GM12878 (cell line): ENCODE data around the gene ASB7. TPM values are rescaled to one million over a fixed set of nuclear protein-coding genes. Genes with fewer than 3 reads are reported as not detected.

Experiments
- ATAC-seq: fragments of 200-7000 bp; cut with Tn5 transposase; 3 replicates; pipeline ENCODE4 v1.9.1; 2020; ENCODE audit warnings: mild to moderate bottlenecking, moderate library complexity
- BruUV-seq: library from RNA; stranded (reverse); fragments of 400-500 nt; replicated peaks from 2 replicates; lab custom pipeline; 2021; lab: Mats Ljungman, UMichigan
- CTCF ChIA-PET: fragments of 300-600 bp; sonication (Branson Sonifier 250); formaldehyde crosslinking; extraction: SDS; loops from one replicate; lab custom pipeline; 2021; ENCODE audit warnings: inconsistent platforms; lab: Yijun Ruan, JAX
- POLR2A ChIA-PET: fragments of 350-600 bp; formaldehyde crosslinking; extraction: SDS; loops from one replicate; lab custom pipeline; 2021; ENCODE audit warnings: inconsistent platforms; lab: Charles Lee
- RAD21 ChIA-PET: fragments of 300-600 bp; sonication (Branson Sonifier 250); formaldehyde crosslinking; loops from one replicate; lab custom pipeline; 2023; ENCODE audit warnings: antibody characterized with exemption; ENCODE audit not compliant: unreplicated experiment; lab: Charles Lee
- SMC1A ChIA-PET: fragments of 300-600 bp; sonication (Branson Sonifier 250); formaldehyde crosslinking; loops from one replicate; lab custom pipeline; 2023; ENCODE audit not compliant: unreplicated experiment, uncharacterized antibody; lab: Charles Lee
- DNase-seq: peaks from one replicate; pipeline ENCODE4 v3.0.0-alpha.2; 2011; ENCODE audit warnings: low read depth, low spot score
- FAIRE-seq: peaks from 3 replicates; lab custom pipeline; 2011; peaks lifted over from hg19 to GRCh38; lab: Jason Lieb, UNC
- H2AFZ ChIP-seq: 2 replicates; pipeline ENCODE4 v1.6.0; 2011; ENCODE audit warnings: low read depth, low read length, control low read depth; ENCODE audit not compliant: control insufficient read depth
- H3K27ac ChIP-seq: 2 replicates; pipeline ENCODE4 v1.5.1; 2011; ENCODE audit warnings: control low read depth; ENCODE audit not compliant: control insufficient read depth, insufficient read depth
- H3K27me3 ChIP-seq, 2 experiments: replicated peaks in 1 of 2; 2 replicates each; pipeline versions ENCODE4 v1.6.0 to v1.6.1; 2011; ENCODE audit warnings: low read length in 1 of 2; ENCODE audit not compliant: control insufficient read depth in 2 of 2, insufficient read depth in 2 of 2
- H3K36me3 ChIP-seq, 2 experiments: 2 replicates each; pipeline ENCODE4 v1.5.1; 2011; ENCODE audit warnings: low read length in 1 of 2; ENCODE audit not compliant: control insufficient read depth in 2 of 2, insufficient read depth in 2 of 2
- H3K4me1 ChIP-seq: 2 replicates; pipeline ENCODE4 v1.6.1; 2011; ENCODE audit warnings: mild to moderate bottlenecking, low read length, moderate library complexity, mixed read lengths; ENCODE audit not compliant: control insufficient read depth, insufficient read depth
- H3K4me2 ChIP-seq: 2 replicates; pipeline ENCODE4 v1.6.0; 2011; ENCODE audit warnings: control low read depth; ENCODE audit not compliant: control insufficient read depth, insufficient read depth
- H3K4me3 ChIP-seq: fragments of 200-600 bp; sonication (generic); 2 replicates; pipeline ENCODE4 v1.5.1; 2016
- H3K79me2 ChIP-seq: 2 replicates; pipeline ENCODE4 v1.6.0; 2011; ENCODE audit warnings: low read length; ENCODE audit not compliant: control insufficient read depth, insufficient read depth
- H3K9ac ChIP-seq: 2 replicates; pipeline ENCODE4 v1.8.0; 2011; ENCODE audit warnings: low read length, control low read depth, mixed read lengths; ENCODE audit not compliant: control insufficient read depth, insufficient read depth
- H3K9me3 ChIP-seq: replicated peaks from 3 replicates; pipeline ENCODE4 v1.5.1; 2011; ENCODE audit warnings: mild to moderate bottlenecking, low read length; ENCODE audit not compliant: control insufficient read depth, insufficient read depth
- H4K20me1 ChIP-seq: 2 replicates; pipeline ENCODE4 v1.6.0; 2011; ENCODE audit not compliant: control insufficient read depth, insufficient read depth
- GABPA ChIP-seq: IDR thresholded peaks from 2 replicates; pipeline ENCODE4 v1.6.1; 2014; ENCODE audit warnings: antibody characterized with exemption, low read depth, mild to moderate bottlenecking, inconsistent platforms
- MTA2 ChIP-seq: fragments of 450-650 bp; IDR thresholded peaks from 2 replicates; pipeline ENCODE4 v1.6.1; 2016; ENCODE audit warnings: low read depth, mild to moderate bottlenecking, moderate library complexity
- MXI1 ChIP-seq: fragments of 150-350 bp; IDR thresholded peaks from 2 replicates; pipeline ENCODE4 v1.6.1; 2011; ENCODE audit warnings: low read depth, mild to moderate bottlenecking, inconsistent platforms, low read length, improper control_type of control experiment
- POLR2AphosphoS5 ChIP-seq: IDR thresholded peaks from 2 replicates; pipeline ENCODE4 v1.6.1; 2011; ENCODE audit warnings: mild to moderate bottlenecking, low read length, inconsistent platforms
- ZNF592 ChIP-seq: fragments of 450-650 bp; IDR thresholded peaks from 2 replicates; pipeline ENCODE4 v1.6.1; 2017; ENCODE audit warnings: mild to moderate bottlenecking, moderate library complexity
- WGBS: methylation state at CpG from one replicate; pipeline ENCODE4 v1.1.6; 2016; ENCODE audit warnings: low lambda C conversion rate; ENCODE audit not compliant: insufficient replicate concordance, insufficient coverage; ENCODE audit errors: missing lambda C conversion rate; 5-methylcytosine and 5-hydroxymethylcytosine counted together
- in situ Hi-C: fragments of 300-500 bp; cut with MboI; formaldehyde crosslinking; loops from 9 replicates; pipeline ENCODE4 v1.14.3; 2018; ENCODE audit warnings: mixed read lengths
- intact Hi-C: fragments of 100-400 bp; cut with micrococcal nuclease; formaldehyde crosslinking; loops from one replicate; pipeline ENCODE4 v1.14.2; 2022; ENCODE audit not compliant: unreplicated experiment
- polyA plus RNA-seq, 11 experiments: library from polyadenylated mRNA; depleted of rRNA in 4 of 11; unstranded in 6 of 11; stranded (reverse) in 5 of 11; fragments of >200 nt; fragmentation: Nextera tagmentation in 4 of 11; fragmentation: Illumina TruSeq in 1 of 11; extraction: Ambion mirVana in 4 of 11; extraction: Trizol in 1 of 11; gene quantifications; 1 replicate in 1 of 11; 2 replicates in 10 of 11; pipeline versions ENCODE4 v1.2.1 to v1.2.3, GENCODE V29; 2011 to 2016; ENCODE audit warnings: inconsistent platforms in 2 of 11, missing spikeins in 2 of 11, low read depth in 1 of 11
- total RNA-seq, 4 experiments: library from RNA; depleted of rRNA in 3 of 4; stranded (reverse); fragments of >200 nt in 3 of 4; fragmentation: Illumina TruSeq in 1 of 4; extraction: Trizol in 1 of 4; gene quantifications; 2 replicates each; pipeline versions ENCODE4 v1.2.1 to v1.2.3, GENCODE V29; 2013 to 2021

The ASB7 gene
- total and polyA plus RNA-seq, 10 of the 15 experiments (the other 5 are each of a cell fraction or from before 2014, with no cell fraction given), result 2.7 to 13.9 (median 8.6) TPM

GRCh38 chr15:100565591-100565990 lies 36.8 kb upstream of the ASB7 start:
- no peak for ATAC-seq
- Histone ChIP-seq H3K27ac (no peak overlapping the region), H3K36me3 (peaks cover 3 to 14% of the 10 kb centered on the region in 2 experiments), H4K20me1 (no peaks in the 10 kb centered on the region)
- in situ Hi-C loops, result no loop called here
- TF ChIP-seq POLR2AphosphoS5 (no peak), MXI1 (no peak), ZNF592 (no peak), MTA2 (no peak), GABPA (no peak)
- TF ChIP-seq, all 136 proteins: peak for 0
- Histone ChIP-seq H3K4me2 (no peak overlapping the region), H3K9ac (no peak overlapping the region), H3K27me3 (no peaks in the 10 kb centered on the region), H2AFZ (no peak overlapping the region), H3K9me3 (no peaks in the 10 kb centered on the region), H3K79me2 (no peaks in the 10 kb centered on the region), H3K4me3 (no peak overlapping the region), H3K4me1 (peaks cover 4% of the 10 kb centered on the region; the same call in 1 of the 2 replicates)
- BruUV-seq, result no TSS peak
- RAD21 ChIA-PET, result no interaction called here
- WGBS, result 100% methylated on average over 3 of the region's 3 CpGs
- DNase-seq (no peak), FAIRE-seq (no peak)
- SMC1A ChIA-PET, result no interaction called here
- intact Hi-C loops, result no loop called here
- CTCF ChIA-PET, result interaction anchor here (0.6 kb wide), 1 partner anchor 67 kb away, joined by 3 read pairs; no protein-coding TSS in a partner anchor
- POLR2A ChIA-PET, result no interaction called here
